Measurements from ENCODE around the gene FGFR2.

FGFR2 gene

DNA sequence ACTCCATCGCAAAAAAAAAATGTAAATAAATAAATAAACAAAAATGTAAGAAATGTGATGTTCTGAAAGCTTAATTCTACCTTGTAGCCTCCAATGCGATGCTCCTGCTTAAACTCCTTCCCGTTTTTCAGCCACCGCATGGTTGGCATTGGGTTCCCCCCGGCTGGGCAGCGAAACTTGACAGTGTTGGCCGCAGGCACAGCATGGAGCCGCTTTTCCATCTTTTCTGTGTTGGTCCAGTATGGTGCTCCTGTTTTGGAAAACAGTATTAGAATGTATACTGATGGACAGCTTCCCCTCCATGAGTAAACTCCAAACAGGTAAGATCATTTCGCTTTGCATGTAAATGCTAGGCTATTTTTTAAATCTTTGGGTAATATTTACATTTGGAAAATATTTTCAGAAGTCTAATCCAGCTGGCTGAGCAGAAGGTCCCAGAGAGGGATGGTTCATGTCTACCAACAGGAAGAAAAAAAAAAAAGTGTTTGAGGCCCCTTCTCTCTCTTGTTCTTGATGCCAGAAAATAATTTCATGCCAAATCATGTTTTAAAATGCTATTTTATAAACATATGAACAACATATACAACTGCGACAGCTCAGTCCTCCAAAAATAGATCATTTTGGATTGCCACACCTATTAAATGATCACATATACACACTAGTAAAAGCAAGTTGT is 46.9 kb downstream of the FGFR2 start:
- DNase-seq, result no peak

GRCh38 chr10:121544301-121544869 is 53.9 kb downstream of the FGFR2 start:
- no peak for DNase-seq

GRCh38 chr10:121543545-121543944 is 54.7 kb downstream of the FGFR2 start:
- no peak for DNase-seq

- DNase-seq, result peak; percentile 14
These were observed 56.7 kb downstream of the FGFR2 start for GRCh38 chr10:121541450-121542120.

- no peak for DNase-seq
These were observed 57.4 kb downstream of the FGFR2 start for GRCh38 chr10:121540732-121541395.

- peak; percentile 57 for DNase-seq
These were observed 58.5 kb downstream of the FGFR2 start for GRCh38 chr10:121539786-121540185.

GRCh38 chr10:121536310-121536913 is 61.8 kb downstream of the FGFR2 start:
- peak; percentile 85 for DNase-seq

- no peak for DNase-seq
These were observed 62.9 kb downstream of the FGFR2 start for GRCh38 chr10:121535381-121535780.

DNA sequence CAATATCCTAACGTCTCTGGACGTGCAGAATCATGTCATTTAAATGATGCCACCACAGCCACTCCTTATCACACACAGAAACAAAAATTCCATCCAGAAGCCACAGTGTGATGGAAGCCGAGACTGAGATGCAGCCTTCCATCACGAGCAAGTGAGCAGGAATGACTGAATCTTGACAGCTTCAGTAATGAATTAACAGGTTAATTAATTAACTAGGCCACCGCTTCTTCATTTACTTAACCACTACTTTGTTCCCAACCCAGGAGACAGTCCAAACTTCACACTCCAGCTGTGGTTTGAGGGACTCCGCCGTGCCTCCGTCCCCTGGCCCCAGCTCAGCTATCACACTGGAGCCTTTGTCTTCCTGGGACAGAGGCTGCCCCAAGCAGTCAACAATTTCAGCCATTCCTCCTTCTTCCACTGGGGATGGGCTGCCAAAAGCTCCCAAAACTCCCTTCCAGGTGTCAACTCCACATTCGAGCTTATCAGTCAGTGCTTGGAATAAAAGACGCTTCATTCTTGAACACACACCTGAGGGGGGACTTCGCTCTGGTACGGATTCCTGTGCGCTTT is 65.9 kb downstream of the FGFR2 start:
- peak; percentile 76 for DNase-seq

DNA sequence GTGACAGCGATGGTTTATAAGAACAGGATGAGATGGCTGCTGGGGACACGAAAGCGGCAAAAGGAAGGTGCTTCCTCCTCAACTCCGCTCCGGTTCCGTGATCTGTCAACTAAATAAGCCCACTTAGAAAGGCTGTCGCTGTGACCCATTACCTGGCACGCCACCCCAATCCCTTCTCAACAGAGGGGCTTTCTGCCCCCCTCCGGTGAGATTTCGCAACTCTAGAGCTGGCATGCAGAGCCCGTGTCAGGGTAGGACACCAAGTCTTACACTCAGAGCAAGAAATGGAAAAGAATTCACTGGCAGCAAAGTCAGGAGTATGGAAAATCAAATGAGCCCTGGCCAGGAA is 66.4 kb downstream of the FGFR2 start:
- peak; percentile 8 for DNase-seq

GRCh38 chr10:121531076-121531829 is 67.0 kb downstream of the FGFR2 start:
- peak; percentile 24 for DNase-seq

- no peak for DNase-seq
These were observed 67.7 kb downstream of the FGFR2 start for GRCh38 chr10:121530481-121531075.

DNA sequence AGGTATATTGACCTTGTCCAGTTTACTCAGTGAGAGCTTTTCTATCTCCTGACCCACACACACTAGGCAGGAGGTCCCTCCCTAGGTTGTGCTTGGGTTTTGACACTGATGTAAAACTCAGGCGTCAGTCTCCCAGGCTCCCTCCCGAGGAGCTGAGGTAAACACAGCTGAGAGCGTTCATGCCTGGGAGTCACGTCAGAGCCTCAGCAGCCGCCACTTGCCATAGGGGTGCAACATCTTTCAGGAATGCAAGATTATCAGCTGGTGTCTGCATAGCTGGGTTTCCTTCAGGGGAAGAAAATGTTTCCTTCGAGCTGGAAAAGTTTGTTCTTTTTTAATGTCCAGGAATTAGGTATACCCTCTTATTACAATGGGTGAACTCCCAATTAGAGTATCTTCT is 70.6 kb downstream of the FGFR2 start:
- no peak for DNase-seq

DNA sequence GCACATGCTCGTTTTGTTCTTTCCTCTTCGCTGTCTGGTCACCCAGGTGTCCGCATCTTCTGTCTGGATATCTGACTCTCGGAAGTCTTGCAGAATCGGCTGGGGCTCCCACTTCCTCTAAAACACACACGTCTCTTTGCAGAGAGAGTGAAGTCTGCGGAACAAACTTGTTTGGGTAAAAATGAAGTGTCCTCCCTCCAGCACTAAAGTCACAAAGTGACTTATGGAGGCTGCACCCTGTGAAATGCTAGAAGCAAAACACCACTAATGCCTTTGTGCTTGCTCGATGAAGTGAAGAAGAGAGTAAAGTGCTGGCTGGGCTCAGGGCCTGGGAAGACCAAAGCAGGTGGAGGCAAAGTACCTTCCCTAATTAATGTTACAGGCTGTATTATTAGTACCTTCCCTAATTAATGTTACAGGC is 71.4 kb downstream of the FGFR2 start:
- no peak for DNase-seq

GRCh38 chr10:121526135-121526790 is 72.0 kb downstream of the FGFR2 start:
- peak; percentile 43 for DNase-seq

DNA sequence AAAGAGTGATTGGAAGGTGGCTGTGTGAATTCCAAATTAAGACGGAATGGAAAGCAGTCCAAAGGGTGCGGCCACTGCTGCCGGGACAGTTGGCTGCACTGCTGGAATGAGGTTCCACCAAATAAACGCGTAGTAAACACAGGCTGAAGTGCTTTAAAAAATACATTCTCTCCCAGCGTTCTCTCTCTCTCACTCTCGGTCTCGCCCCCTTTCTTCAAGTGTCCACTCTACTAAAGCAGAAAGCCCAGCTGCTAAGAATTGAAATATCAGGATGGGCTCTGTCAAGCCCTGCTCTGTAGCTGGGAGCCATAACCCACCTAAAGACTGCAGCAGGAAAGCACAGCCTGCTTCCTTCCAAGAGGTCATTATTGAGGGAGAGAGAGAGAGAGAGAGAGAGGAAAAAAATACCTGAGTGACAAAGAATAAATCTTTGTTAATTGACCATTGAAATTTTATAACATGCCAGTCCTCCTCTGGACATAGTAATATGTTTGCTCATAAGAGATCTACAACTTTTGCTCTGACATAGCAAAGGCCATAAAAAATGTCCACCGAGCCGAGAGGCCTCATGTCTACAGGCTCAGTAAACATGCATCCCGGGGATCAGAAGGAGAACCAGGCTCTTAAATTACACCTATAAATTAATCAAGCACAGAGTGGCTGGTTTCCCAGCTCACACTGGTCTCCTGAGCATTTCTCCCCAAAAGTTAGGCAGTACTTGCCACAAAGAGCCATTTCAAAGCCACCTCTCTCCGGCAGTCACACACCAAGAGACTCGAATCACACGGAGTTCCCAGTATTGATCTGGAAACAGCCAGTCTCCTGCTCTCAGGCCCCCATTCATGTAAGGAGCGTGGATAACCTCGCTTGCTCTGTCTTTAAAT is 72.8 kb downstream of the FGFR2 start:
- DNase-seq, result peak; percentile 42

GRCh38 chr10:121524157-121524817 is 74.0 kb downstream of the FGFR2 start:
- peak; percentile 56 for DNase-seq

DNA sequence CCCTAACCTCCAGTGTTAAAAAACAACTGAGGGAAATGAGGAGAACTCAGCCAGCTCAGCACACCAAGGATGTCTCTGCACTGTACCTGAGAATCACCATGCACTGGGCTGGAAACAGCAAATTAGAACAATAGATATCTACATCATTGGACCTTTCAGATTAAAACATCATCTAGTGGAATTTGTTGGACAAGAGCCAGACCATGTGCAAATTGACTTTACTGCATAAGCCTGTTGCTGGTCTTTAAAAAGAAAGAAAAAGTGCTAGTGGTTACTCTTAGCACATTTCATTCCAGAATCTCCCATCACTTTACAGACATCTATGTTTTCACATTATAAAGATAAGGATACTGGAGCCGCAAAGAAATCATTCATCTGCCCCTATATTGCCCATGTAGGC is 75.4 kb downstream of the FGFR2 start:
- DNase-seq, result no peak

- no peak for DNase-seq
These were observed 76.3 kb downstream of the FGFR2 start for GRCh38 chr10:121521794-121522556.

All from midbrain (tissue), 1 donor.